TTC549 (cell line): ENCODE data around the gene SLC35F6.

Source experiments
- FAIRE-seq: peaks from 2 replicates; lab custom pipeline; 2012; peaks lifted over from hg19 to GRCh38; lab: Jason Lieb, UNC

The SLC35F6 gene, protein sequence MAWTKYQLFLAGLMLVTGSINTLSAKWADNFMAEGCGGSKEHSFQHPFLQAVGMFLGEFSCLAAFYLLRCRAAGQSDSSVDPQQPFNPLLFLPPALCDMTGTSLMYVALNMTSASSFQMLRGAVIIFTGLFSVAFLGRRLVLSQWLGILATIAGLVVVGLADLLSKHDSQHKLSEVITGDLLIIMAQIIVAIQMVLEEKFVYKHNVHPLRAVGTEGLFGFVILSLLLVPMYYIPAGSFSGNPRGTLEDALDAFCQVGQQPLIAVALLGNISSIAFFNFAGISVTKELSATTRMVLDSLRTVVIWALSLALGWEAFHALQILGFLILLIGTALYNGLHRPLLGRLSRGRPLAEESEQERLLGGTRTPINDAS

GRCh38 chr2:26764078-26764887 is at the start of gene SLC35F6:
SLC35F6 (plus strand) TSS chr2:26764284; CDS start chr2:26764350, 66 bp downstream.
- no peak for FAIRE-seq

GRCh38 chr2:26715528-26716270 is 48.4 kb upstream of the SLC35F6 start:
- no peak for FAIRE-seq

DNA sequence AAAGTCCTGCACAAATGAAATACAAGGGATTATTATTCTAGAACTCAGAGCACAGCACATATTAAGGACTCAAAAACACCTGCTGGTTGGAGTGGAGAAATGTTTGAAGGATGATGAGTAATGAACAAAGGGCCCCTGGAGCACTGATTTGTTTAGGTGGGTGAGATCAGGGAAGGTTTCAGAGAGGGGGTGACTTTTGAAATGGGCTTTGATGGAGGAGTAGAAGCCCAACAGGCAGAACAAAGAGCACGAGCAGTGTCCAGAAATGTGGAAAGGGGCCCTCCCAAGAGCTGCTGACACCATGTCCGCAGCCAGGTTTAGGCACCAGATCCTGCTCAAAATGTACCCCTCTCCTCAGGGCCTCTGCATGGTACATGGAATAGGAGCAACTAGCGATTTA is 47.7 kb upstream of the SLC35F6 start:
- FAIRE-seq: no peak

DNA sequence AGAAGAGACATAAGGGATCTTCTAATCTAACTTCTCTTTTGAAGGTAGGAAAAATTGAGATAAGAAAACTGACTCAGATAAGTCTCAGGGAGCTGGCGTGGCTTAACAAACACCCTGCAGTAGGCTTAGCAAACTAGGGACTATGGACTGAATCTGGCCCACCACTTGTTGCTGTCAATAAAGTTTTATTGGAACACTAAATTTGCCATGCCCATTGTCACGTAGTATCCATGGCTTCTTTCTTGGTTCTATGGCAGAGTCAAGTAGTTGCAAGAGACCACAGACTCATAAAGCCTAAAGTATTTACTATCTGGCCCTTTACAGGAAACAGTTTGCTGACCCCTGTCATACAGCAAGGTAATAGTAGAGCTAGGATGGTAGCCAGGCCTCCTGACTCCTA is 47.3 kb upstream of the SLC35F6 start:
- FAIRE-seq: no peak

GRCh38 chr2:26717362-26717761 is 46.7 kb upstream of the SLC35F6 start:
- no peak for FAIRE-seq

- FAIRE-seq: no peak
Observed at GRCh38 chr2:26718949-26719686, 45.0 kb upstream of the SLC35F6 start.

DNA sequence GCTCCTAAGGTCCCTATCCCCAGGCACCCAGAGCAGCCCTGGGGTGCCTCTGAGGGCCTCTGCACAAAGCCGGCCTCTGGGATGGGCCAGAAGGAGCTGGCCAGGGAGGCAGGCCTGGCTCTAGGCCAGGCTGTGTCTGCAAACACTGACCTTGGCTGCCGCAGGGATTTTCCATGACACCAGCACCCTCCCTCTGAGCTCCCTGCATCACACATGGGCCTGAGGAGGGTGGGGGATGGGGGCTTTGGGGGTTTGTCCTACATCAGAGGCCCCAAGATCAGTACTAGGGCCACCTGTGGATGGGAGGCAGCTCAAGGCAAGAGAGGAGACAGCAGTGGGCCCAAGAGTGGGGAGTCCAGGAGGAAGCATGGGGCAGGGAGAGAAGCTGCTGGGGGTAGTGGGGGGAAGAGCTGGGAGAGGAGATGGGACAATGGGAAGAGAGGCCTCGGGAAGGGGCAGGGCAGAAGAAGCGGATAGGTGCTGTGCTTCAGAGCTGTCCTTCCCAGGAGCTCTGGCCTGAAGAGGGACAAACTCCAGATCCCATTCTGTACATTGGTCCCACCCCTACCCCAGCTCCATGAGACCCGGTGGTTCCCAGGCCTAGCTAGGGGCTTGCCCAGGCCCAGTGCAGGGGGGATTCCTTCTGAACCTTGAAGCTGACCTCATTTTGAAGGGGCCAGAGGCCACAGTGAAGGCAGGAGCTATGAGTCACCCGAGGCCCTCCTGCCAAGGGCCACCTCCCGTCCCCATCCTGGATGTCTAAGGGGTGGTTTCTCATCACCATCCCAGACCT is 43.6 kb upstream of the SLC35F6 start:
- FAIRE-seq: no peak

- no peak for FAIRE-seq
Observed at GRCh38 chr2:26721115-26722032, 42.7 kb upstream of the SLC35F6 start.

- FAIRE-seq: no peak
Observed at GRCh38 chr2:26722328-26722727, 41.8 kb upstream of the SLC35F6 start.

- FAIRE-seq: no peak
Observed at GRCh38 chr2:26722911-26723310, 41.2 kb upstream of the SLC35F6 start.

GRCh38 chr2:26723475-26723874 is 40.6 kb upstream of the SLC35F6 start:
- no peak for FAIRE-seq

GRCh38 chr2:26723991-26724750 is 39.9 kb upstream of the SLC35F6 start:
- no peak for FAIRE-seq

DNA sequence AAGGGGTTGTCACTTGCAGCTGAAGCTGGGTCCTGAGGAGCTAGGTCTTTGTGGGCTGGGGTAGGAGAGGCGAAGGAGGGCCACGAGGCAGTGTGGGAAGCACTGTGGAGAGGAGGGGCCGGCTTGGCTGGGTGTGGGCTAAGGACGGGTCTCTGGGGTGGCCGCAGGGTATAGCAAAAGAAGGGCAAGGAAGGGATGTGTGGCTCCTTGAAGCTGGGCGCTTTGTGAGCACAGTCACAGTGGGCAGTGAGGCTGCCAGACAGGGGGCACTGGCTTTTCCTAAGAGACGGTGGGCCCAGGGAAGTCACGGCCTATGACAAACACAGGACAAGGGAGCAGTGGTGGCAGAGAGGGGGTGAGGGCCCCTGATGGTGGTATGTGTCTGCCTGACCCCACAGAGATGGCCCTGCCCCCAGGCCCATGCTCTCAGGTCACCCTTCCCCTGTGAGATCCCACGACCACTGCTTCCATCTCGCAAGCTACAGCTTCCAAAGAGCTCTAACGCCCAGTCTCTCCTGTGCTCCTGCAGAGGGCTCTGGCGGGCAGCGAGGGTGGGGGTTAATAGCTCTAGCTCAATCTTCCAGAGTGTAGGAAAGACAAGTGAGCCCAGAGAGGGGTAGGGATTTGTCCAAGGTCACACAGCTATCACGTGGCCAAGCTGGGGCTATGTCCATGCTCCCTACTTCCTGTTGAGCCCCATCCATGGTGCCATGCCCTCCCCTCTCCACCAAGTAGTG is 39.1 kb upstream of the SLC35F6 start:
- FAIRE-seq: no peak

GRCh38 chr2:26725521-26725820 is 38.6 kb upstream of the SLC35F6 start:
- FAIRE-seq: no peak

- no peak for FAIRE-seq
Observed at GRCh38 chr2:26726228-26726627, 37.9 kb upstream of the SLC35F6 start.

- no peak for FAIRE-seq
Observed at GRCh38 chr2:26727641-26728561, 36.2 kb upstream of the SLC35F6 start.

- no peak for FAIRE-seq
Observed at GRCh38 chr2:26729311-26729710, 34.8 kb upstream of the SLC35F6 start.
